DMS53 treated with DMSO at 0.1 percent for 48 hours (cell line): ENCODE results near the gene PRIMA1.

Experiments used
- DNase-seq: peaks from one replicate; lab custom pipeline; 2025; ENCODE audit not compliant: unreplicated experiment; lab: John Stamatoyannopoulos, UW

Gene PRIMA1

DNA sequence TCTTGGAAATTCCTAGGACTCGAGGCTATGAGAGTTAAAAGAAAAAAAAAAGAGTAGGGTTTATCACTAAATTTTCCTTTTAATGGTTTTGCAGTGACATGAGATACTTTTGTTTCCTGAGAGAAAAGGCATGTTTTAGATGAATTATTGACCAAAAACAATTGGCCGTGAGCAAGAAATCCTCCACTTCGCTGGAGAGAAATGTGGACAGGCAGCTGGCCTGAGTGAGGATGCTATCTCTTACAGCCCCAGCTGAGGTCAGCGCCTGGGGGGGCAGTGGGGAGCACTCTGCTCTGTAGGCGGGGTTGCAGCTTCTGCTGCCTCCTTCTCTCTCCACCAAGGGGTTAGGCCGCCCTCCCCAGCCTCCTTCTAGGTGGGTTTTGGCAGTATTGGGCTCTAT, 54.7 kb downstream of the PRIMA1 start:
- no peak for DNase-seq

DNA sequence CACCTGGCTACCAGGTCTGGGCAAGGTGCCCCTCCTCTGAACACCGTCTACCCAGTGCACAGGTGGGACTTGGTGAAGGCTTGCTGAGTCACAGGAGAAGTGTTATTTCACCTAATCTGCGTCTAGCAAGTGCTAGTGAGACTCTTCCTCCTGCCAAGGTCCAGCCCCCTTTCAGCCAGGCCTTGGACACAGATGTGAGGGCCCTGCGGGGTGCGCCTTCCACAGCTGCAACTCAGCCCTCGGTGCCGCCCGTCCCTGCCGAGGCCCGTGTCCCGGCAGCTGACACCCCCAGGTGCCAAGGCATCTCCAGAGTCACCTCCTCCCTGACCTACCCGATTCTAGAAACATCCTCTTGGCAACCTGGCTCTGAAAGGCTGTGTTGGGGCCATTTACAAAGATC, 55.1 kb downstream of the PRIMA1 start:
- DNase-seq = no peak

DNA sequence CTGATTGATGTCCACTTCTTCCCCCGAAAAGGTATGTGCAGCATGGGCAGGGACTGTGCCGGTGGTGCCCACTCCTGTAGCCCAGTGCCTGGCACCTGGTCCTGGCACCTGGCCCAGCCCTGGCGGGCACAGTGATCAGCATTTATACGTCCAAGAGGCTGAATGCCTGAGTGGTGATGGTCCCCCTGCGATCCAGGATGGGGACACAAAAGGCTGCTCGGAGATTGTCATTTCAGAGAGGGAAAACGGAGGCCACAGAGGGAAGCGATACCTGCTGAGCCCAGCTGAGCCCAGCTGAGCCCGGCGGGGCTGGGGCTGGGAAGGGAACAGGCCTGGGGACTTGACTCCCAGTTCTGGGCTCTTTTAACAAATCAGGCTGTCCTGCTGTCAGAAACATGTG, 55.8 kb downstream of the PRIMA1 start:
- DNase-seq = no peak

DNA sequence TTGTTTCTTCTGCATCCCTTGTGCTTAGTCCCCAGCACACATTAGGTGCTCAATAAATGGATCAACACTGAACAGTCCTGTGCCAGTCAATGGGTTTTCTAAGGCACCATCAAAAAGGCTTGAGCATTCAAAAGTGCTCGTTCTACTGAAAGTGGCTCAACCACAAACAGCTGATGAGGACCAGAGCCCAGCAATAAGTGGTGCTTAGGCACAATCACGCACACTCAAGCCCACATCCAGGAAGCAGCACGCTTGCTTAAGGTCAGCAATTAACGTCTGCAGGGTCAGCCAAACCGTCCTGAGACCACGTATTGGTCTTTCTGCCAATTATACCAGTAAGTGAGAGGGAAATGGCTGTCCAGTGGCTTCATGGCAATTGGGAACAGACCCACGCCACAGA, 56.5 kb downstream of the PRIMA1 start:
- no peak for DNase-seq

DNA sequence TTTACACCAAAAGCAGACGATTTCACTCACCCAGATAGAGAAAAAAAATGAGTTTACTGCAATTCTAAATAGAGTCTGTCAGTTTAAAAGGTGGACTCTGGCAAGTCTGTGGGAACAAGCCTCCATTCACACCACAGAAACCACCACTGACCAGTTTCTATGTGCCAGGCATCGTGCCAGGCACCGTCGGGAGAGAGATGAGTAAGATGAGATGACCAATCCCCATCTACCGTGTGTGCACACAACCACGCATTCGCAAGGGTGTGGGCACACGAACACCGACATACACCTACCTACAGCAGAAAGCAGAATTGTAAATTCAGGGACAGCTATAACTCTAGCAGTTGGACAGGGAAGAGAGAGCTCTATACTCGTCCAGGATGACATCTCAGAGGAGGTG, 58.3 kb downstream of the PRIMA1 start:
- DNase-seq = no peak

DNA sequence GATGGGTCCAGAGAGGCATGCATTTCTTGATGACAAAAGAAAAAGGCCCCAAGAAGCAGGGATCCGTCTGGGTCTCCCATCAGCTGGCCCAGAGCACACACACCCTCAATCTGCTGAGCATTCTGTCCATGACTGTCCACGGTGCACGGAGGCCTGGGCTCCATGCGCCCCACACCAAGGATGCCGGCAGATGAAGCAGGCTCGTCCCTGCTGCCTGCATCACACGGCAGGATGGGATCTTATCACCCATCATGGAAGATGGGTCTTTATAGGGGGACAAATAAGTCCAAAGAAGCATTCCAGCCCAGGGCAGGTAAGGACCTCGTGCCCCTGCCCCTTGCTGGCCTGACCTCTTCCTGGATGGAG, 59.7 kb downstream of the PRIMA1 start:
- DNase-seq = no peak

DNA sequence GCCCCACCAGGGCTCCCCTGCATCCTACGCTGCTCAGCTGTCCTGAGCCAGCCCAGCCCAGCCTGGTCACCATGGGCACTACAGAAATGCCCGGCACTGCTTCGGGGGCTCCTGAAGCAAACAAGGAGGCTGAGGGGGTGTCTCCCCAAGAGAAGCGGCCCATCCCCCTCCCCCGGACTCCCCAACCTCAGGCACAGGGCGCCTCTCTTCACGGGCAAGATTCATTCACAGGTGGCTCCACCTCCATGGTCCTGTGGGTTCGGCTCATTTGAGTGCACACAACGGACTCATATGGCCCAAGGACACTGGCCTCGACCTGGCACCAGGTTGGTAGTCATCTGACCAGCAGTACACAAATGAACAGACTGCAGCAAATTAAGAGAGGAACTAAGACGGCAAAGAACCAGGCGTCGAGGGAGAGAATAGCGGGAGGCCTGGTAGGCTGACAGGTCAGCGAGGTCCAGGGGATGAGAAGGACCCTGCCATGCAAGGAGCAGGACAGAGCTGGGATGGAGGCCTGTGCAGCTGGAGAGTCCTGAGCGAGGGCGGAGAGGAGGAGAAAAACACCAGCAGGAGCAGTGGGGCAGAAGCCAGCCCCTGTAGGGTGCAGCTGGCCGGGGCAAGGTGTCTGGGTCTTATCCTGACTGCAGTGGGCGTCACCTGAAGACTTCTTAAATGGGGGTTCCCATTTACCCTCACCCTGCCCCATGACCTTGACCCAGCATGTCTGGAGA, 60.2 kb downstream of the PRIMA1 start:
- no peak for DNase-seq

DNA sequence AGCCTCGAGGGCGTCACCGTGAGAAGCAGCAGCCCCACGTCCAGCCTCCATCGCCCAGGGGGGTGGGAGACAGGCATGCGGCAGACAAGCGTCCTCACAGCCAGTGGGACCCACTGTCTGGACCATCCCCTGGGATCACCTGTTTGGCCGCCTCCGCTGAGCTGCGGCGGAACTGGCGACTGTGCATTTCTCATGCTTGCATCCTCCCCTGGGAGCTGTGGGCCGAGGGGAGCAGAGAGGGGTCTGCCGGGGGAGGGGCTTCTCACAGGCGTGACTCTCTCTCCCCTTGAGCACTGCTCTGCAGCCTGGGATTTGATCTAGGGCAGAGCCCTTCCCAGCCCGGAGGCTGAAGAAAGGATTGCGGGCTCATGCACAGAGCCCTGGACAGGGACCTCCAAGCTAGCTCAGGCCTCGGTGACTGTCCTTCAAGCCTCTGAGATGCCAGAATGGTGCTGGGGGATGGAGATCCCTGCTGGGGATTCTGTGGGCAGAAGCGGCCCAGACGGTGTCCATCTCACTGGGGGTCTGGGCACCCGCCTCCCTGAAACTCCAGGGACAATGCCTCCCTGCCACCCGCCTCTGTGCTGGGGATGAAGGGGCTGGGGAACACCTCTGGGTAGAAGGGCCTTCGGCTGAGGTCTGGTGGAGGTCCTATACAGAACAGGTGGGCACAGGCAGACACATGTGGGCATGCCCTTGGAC, 61.1 kb downstream of the PRIMA1 start:
- no peak for DNase-seq

DNA sequence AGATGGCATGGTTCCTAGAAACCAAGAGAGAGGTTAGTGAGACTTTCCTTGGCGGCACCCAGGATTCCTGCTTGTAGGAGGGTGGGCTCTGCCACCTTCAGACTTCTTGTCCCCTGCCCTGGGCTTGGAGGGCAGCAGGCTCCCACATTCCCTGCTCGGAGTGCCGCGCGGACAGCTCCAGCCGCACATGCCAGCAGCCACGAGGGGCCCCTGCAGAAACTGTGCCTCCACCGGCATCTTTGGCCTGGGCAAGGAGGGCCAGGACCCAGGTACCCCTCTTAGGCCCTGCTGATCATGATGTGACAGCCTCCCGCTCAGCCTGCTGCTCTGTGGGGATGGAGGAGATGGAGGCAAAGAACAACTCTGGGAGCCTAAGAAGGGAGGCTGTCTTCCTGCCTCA, 62.3 kb downstream of the PRIMA1 start:
- no peak for DNase-seq

DNA sequence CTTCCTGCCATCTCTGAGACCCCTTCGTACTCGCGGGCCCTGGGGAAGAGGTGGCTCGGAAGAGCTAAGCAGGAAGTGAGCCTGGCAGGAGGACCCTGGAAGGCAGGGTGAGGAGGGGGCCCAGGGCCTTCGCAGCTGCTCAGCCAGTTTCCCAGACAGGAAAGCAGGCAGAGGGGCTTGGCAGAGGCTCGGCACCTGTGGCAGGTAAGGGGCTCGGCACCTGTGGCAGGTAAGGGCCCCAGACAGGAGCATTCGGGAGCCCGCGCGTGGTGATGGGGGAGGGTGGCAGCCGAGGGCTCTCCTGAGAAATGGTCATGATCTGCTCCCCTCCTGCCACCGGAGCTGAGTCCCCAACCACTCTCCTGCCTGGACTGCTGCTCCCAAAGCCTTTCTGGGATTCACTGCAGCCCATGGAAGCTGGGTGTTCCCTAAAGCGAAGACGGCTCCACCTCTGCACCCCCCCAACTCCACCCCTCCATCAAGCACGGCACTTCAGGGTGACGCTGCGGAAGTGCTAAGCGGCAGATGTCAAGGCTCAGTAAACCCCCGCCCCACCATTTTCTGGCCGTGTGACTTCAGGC, 63.2 kb downstream of the PRIMA1 start:
- DNase-seq = no peak

DNA sequence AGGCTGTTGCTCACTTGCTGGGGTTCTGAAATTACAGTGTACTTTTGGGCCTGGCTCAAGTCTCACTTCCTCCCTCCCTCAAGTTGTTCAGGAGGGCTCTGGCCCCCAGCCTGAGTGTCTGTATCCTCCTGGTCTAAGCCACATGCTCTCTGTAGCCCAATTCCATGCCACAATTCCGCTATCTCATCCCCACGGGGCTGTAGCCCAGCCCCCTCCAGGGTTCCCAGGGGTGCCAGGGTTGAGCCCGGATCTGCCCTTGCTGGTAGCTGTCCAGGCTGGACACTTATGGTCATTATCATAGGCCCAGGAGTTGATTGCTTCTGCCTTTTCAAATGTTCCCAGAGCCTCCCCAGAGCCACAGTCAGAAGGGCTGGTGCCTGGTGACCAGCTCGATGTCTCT, 65.3 kb downstream of the PRIMA1 start:
- DNase-seq = no peak

DNA sequence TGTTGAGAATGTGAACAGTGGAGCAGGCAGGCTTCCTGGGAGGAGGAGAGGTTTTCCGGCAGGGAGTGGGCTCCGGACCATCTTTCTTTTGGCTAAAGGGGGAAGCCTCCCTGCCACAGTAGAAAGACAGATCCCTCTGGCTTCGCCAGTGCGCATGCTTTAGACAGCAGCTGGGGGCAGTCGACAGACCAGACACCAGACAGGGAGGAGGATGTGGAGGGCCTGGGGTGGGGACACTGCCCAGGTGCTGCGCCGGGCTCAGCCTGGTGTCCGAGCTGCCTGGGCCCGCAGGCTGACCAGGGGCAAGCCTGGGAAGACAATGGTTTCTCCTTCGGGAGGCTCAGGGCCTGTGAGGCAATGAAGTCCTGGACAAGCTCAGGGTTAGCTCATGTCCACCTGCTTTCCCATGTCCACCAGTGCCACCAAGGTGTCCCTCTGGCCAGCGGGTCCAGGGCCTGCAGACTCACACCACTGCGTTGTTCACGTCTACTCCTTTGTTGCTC, 67.3 kb downstream of the PRIMA1 start:
- no peak for DNase-seq

DNA sequence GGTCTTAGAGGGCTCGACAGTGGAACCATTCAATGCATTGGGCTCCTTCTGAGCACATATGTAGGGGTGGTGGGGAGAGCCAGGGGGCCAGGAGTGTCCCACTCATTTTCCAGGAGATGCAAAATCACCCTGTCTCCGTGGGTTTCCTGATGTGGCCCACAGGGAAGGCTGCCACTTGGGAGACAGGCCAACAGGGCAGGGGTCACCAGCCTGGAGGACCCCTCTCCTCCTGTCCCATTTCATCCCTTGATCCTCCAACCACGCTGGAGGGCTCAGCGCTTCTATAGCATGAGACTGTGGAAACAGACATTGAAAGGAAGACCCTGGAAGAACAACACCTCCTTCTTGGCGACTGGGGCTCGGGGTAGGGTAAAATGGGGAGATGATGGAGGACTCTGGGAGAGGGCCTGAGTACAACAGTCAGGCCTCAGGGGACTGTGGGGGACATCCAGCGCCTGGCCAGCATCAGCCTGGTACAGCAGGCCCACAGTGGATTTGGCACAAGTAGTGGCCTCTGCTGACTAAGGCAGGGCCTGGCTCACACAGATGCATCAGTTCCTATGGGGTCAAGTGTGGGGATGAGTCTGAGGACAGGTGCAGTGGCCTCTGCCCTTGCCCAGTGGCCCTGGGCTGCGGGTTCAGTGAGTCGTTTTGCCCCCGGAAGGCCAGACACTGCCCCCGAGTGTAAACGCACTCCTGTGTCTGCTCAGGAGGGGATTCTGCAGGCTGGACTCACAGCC, 68.0 kb downstream of the PRIMA1 start:
- DNase-seq = no peak

DNA sequence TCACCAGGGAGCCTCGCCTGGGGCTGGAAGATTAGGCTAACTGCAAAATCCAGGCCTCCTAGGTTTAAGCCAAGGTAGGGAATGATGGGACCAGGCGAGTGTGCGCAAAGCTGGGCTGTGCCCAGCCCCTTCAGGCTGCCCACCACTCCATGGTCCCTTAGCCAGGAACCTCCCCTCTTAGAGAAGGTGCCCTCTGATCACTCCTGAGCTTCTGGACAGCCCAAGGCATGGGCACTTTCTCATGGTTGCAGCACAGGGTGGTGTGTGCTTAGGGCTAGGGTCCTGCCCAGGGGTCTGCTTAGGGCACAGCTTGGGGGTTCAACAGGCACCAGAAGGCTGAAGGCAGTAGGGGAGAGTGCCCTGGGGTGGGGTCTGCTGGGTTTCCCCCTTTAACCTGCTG, 69.0 kb downstream of the PRIMA1 start:
- no peak for DNase-seq

DNA sequence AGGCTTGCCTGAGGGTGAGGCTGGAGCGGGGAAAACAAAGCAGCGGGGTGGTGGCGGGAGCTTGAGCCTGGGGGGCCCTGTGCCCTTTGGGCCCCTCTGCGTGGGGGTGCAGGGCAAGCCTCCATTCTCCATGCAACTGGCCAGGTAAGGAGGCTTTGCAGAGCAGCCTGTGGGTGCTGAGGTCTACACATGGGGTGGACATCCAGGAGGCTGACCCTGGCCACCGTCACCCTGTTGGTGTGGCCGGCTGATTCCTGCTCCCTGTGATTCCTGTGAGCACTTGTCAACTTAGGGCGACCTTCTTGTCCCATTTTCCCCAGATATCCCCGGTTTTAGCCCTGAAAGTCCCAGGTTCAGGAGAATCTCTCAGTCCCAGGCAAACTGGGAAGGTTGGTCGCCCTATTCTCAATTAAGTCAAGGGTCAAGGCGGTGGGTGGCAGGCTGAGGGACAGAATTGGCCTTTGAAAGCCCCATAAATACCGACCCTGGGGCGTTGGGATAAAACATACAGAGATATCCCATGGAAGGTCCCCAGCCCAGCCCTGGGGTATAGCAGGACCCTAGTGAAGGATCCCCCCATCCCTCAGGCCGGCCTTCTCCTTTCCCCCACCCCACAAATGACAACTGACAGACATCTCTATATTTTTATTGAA, 70.5 kb downstream of the PRIMA1 start:
- no peak for DNase-seq

DNA sequence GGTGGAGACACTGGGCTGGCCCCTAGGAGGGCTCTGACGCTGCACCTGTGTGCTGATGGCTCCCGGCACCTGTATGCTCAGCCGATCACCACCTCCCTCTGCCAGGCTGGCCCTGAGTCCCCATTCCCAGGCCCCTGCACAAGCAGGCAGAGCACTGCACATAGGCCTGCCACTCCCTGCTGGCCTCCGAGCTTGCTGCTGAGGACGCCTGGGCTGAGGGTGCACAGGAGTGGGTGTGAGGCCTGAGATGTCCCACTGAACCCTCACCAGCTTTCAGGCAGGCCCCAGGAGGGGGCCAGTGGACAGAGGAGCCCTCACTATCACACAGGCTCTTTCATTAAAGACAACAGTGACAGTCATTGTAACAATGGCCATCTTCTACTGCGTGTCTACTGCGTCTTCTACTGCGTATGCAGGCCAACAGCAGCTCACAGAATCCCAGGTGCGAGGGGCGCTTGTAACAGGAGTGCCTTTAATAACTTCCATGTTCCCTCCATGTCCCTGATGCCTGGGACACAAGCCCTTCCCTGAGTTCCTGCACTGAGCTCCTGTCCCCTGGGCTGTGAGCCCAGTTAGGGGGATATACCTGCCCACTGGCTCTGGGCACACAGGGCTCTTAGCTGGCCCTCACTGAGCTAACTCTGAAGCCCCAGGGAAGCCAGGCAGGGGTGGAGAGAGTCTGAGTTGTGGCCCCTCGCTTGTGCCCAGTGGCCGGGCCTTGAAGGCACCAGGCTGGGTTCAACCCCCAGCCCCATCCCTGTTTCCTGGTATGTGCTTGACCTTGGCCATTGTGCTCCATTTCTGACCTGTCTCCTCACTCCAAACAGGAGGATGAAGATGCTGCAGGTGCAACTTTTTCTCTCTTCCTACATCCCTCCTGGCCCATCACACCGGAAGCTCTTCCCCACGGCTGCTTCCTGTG, 71.3 kb downstream of the PRIMA1 start:
- DNase-seq = no peak

DNA sequence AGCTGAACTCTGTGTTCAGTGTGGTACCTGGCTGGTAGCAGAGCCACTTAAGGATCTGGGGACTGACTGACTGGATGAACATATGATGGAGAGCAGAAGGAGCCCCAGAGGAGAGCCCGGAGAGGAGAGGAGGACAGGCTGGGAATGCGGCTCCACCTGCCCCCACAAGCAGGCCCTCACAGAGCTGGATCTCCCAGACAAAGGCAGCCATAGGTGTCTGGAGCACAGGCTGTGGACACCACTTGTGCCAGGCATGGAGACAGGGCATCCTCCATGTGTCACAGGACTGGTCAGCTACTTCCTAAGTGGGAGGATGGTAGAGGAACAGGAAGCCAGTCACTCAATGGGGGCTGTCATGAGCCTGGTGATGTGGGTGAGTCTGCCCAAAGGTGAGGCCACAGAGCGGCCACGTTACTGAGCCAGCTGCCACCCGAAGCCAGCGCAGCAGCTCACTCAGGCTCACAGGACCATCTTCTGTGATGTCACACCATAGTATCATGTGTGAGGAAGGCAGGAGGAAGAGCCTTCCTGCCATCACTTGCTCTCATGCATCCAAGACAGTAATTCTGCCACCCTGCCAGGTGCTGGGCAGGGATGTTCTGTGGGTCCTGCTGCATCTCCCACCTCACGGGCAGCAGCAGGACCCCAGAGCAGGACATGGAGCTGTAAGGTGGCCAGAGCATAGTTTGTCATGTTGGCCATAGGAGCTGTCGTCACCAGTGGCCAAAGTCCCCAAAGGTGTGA, 72.1 kb downstream of the PRIMA1 start:
- no peak for DNase-seq

DNA sequence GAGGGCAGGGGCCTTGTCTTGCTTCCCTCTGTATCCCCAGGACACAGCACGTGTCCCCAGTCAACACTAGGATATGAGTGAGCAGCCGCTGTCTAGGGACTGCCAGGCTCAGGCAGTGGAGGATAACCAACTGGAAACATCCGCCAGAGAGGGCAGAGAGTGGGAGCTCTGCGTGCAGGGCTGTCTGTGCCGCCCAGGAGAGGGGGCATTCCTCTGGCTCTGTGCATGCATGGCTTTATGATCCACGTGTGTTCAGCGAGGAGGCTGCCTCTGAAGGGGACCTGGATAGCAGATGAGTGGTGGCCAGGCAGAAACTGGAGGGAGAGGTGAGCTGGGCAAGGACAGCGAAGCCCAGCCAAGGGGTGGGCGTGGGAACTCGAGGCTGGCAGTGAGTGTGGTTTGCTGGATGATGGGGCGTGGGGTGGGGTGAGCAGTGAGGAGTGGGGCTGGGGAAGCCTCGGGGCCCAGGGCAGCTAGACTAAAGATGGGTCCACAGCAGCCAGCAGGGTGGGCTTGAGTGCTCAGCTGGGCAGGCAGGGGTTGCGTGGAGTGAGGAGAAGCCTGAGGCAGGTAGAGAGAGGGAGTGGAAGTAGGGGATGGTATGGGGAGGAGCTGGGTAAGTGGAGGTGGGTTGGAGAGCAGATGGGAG, 72.9 kb downstream of the PRIMA1 start:
- no peak for DNase-seq

DNA sequence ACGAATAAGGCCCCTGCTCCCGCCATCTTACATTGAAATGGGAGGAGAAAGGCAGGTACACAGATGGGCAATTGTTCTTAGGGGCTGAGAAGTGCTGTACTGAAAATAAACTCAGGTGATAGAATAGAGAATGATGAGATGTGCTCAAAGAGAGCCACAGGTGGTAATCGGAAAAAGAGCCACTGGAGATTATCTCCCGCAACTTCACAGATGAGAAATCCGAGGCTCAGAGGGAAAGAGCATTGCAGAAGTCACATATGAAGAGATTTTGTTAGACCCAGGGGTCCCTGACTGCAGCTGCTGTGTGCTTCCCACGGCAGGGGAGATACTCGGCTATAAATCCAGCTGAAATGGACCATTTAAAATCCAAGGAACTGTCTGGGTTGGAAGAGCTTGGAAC, 73.7 kb downstream of the PRIMA1 start:
- no peak for DNase-seq
